Mucosa of rectum (tissue), 2 donors: Measurements from ENCODE around the gene CADPS2.

Experiments used
- H3K27ac ChIP-seq, 2 donors: one replicate each; pipeline ENCODE4 v1.7.0; 2013; ENCODE audit warnings: inconsistent platforms in 2 of 2, low read depth in 2 of 2, low read length in 2 of 2
- H3K27me3 ChIP-seq, 2 donors: one replicate each; pipeline ENCODE4 v1.7.0; 2013; ENCODE audit warnings: low read length in 2 of 2; ENCODE audit not compliant: control insufficient read depth in 2 of 2, insufficient read depth in 2 of 2
- H3K36me3 ChIP-seq, 2 donors: one replicate each; pipeline ENCODE4 v1.7.0; 2013; ENCODE audit warnings: low read length in 2 of 2; ENCODE audit not compliant: control insufficient read depth in 2 of 2, insufficient read depth in 2 of 2
- H3K4me1 ChIP-seq, 2 donors: one replicate each; pipeline ENCODE4 v1.7.0; 2013; ENCODE audit warnings: low read length in 2 of 2, mild to moderate bottlenecking in 1 of 2; ENCODE audit not compliant: control insufficient read depth in 2 of 2, insufficient read depth in 2 of 2
- H3K4me3 ChIP-seq, 2 donors: one replicate each; pipeline ENCODE4 v1.7.0; 2013; ENCODE audit warnings: low read length in 2 of 2
- H3K9ac ChIP-seq, 2 donors: one replicate each; pipeline ENCODE4 v1.7.0; 2013; ENCODE audit warnings: low read length in 2 of 2, low read depth in 1 of 2, mild to moderate bottlenecking in 1 of 2
- H3K9me3 ChIP-seq, 2 donors: one replicate each; pipeline ENCODE4 v1.7.0; 2013; ENCODE audit warnings: low read length in 2 of 2; ENCODE audit not compliant: control insufficient read depth in 2 of 2
- donor health status: healthy.
- donor health status: Normal muscosa, but diverticular disease.

The CADPS2 gene

DNA sequence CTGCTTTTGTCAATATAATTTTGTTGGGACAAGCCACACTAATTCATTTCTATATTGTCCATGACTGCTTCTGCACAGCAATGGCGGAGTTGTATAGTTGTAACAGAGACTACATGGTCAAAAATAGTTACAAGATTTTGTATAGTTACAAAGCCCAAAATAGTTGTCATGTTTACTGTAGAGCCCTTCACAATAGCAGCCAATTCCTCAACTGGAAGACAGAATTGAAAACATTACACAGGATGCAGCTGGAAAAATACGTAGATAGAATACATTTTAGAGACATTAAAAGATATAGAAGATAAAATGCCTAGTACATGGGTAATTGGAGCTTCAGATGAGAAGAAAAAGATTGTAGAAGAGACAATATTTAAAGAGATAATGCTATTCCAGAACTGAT is 425.3 kb downstream of the CADPS2 start:
- Histone ChIP-seq H3K4me1 (no peaks in the 10 kb centered on the region), H3K27me3 (no peaks in the 10 kb centered on the region), H3K4me3 (no peak overlapping the region), H3K36me3 (no peaks in the 10 kb centered on the region), H3K9me3 (no peaks in the 10 kb centered on the region), H3K9ac (no peak overlapping the region), H3K27ac (no peak overlapping the region)

DNA sequence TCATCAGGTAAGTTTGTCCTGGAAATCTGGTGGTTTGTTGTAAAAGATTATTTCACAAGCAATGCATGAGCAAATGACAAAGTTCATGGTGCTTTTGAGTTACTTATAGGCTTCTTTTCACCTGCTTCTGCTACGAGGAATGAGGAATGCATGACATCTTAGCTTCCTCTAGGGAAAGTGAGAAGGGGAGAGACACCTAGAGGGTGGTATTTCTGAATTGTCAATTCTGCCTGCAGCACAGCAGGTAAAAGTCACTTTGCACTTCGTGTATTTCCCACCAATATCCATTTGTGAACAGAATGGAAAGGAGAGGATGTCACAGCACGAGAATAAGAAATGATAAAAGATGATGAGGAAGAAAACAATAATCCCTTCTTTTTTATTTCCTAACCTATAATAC is 428.3 kb downstream of the CADPS2 start:
- H3K27ac ChIP-seq: no peak overlapping the region

DNA sequence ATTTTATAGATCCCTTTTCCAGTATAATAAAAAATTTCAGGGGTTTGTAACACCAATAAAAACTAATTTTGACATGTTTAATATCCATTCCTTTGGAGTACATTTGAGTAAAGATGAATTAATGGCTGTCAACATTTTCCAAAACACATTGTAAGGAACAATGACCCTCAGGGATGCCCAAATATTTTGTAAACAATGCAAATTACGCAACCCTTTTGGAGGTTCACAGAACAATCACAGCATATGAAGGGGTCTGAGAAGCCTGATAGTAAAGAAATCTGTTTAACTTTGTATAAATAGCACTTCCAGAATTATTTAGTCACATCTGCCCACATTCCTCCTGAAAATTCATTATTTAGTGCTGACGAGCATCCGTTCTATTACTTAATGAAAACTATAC is 428.9 kb downstream of the CADPS2 start:
- H3K9me3 ChIP-seq: no peaks in the 10 kb centered on the region
- H3K27me3 ChIP-seq: no peaks in the 10 kb centered on the region
- no peak overlapping the region for H3K9ac ChIP-seq
- H3K4me3 ChIP-seq: no peak overlapping the region
- no peaks in the 10 kb centered on the region for H3K4me1 ChIP-seq
- no peaks in the 10 kb centered on the region for H3K36me3 ChIP-seq
- H3K27ac ChIP-seq: no peak overlapping the region

More for the DNA sequence above, 428.3 kb downstream of the CADPS2 start:
- no peak overlapping the region for H3K9ac ChIP-seq
- no peaks in the 10 kb centered on the region for H3K4me1 ChIP-seq
- no peaks in the 10 kb centered on the region for H3K27me3 ChIP-seq
- H3K9me3 ChIP-seq: no peaks in the 10 kb centered on the region
- no peaks in the 10 kb centered on the region for H3K36me3 ChIP-seq
- H3K4me3 ChIP-seq: no peak overlapping the region

DNA sequence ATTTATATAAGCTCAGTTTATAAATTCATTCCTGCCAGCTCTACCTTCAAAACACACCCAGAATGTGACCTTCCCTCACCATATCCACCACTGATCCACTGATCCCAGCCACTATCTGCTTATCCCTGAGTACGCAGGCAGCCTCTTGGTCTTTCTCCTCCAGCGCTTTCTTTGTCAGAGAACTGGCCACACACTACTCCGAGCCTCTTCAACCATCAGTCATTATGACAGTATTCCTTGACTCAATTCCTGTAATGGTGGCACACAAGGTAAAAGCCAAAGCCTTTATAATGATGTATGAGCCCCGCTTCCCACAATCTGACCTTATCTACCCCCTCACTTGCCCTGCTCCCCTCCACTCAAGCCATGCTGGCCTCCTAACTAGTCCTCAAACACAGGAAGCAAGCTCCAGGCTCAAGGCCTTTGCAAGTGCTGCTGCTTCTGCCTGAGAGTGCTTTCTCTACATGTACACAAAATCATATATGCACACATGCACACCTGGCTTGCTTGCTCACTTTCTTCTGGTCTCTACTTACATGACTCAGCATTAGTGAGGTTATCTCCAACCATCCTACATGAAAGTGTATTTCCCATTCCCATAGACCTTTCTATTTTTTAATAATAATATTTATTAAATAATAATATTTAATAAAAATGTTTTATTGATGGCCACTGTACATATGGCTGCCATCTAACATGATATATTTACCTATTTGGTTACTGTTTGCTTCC is 431.3 kb downstream of the CADPS2 start:
- no peaks in the 10 kb centered on the region for H3K27me3 ChIP-seq
- no peaks in the 10 kb centered on the region for H3K9me3 ChIP-seq
- H3K27ac ChIP-seq: no peak overlapping the region
- no peak overlapping the region for H3K9ac ChIP-seq
- H3K4me1 ChIP-seq: no peaks in the 10 kb centered on the region
- H3K36me3 ChIP-seq: no peaks in the 10 kb centered on the region
- H3K4me3 ChIP-seq: no peak overlapping the region

DNA sequence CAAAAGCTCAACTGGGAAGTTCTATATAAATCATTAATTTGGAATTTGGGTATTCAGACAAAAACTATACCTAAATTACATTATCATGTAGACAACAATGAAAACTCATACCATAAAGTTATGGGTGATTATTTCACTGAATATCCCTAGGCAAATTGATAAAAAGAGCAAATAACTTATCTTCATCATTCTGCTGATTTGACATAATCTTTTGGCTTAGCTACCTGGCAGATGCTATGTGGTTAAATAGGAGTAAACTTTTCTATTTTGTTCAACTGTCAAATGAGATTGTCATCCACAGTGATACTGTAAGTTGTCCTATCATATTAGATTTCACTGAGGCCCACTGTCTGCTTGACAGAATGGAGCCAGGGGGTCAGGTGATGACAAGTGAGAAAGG is 432.8 kb downstream of the CADPS2 start:
- Histone ChIP-seq H3K27me3 (no peaks in the 10 kb centered on the region), H3K27ac (no peak overlapping the region), H3K9me3 (no peaks in the 10 kb centered on the region), H3K9ac (no peak overlapping the region), H3K36me3 (no peaks in the 10 kb centered on the region), H3K4me1 (no peaks in the 10 kb centered on the region), H3K4me3 (no peak overlapping the region)

DNA sequence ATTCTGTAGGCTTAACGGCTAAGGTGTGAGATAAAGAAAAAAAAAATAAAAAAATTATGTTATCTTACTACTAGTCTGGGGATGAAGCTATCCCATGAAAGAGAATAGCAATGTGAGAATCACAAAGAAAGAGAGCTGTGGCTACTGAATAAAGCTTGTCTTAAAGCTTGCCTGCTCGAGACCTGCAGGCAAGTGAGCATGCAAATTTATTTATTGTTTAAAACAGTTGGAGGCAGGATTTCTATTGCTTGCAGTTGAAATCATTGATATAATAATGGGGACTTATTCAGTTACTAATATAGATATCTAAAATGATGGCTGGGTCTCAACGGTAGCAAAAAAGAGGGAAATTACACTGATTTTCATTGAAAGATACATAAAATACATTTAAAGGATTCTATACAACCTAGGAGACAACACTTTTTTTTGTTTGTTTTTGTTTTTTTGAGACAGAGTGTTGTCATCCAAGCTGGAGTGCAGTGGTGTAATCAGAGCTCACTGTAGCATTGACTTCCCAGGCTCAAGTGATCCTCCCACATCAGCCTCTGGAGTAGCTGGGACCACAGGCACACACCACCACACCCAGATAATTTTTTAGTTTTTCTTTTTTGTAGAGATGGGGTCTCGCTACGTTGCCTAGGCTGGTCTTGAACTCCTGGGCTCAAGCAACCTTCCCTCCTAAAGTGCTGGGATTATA is 437.2 kb downstream of the CADPS2 start:
- no peak overlapping the region for H3K4me3 ChIP-seq
- no peaks in the 10 kb centered on the region for H3K4me1 ChIP-seq
- H3K36me3 ChIP-seq: no peaks in the 10 kb centered on the region
- H3K9ac ChIP-seq: no peak overlapping the region
- H3K27me3 ChIP-seq: no peaks in the 10 kb centered on the region
- no peaks in the 10 kb centered on the region for H3K9me3 ChIP-seq
- no peak overlapping the region for H3K27ac ChIP-seq

DNA sequence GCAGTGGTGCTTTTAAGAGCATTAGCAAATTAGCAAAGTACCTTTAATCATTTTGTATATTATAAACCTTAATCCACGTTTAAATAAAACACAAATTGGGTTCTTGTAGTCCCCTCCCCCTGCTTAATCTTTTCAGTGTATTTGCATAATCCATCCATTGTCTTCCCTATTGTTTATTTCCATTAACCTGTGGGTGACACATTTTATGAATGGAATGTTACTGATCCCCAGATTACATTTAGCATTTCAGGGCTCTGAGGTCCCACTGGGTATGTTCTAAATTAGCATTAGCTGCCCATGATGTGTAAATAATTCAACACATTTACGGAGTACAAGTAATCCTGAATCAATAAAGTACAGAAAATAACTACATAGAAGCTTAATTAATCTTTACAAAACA is 443.3 kb downstream of the CADPS2 start:
- Histone ChIP-seq H3K4me3 (no peak overlapping the region), H3K27me3 (no peaks in the 10 kb centered on the region), H3K4me1 (no peaks in the 10 kb centered on the region), H3K9me3 (no peaks in the 10 kb centered on the region), H3K9ac (no peak overlapping the region), H3K36me3 (no peaks in the 10 kb centered on the region), H3K27ac (no peak overlapping the region)

DNA sequence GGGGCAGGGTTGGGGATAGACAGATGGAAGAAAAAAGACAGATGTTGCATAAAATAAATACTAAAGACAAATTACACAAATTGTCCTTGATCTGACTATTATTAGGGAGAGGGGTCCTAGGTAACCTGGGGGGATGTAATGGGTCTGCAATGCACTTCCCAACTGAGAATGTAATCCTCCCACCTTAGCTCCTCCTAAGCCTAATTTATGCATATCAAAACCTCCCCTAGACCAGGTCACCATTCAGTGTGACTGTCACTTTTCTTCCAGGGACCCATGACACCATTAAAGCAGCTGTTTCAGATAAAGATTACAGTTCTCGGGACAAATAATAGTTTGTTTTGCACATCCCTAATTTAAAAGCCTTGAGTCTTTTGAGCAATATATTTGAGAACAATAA is 447.8 kb downstream of the CADPS2 start:
- no peak overlapping the region for H3K27ac ChIP-seq
- H3K27me3 ChIP-seq: no peaks in the 10 kb centered on the region
- H3K36me3 ChIP-seq: no peaks in the 10 kb centered on the region
- H3K4me1 ChIP-seq: no peaks in the 10 kb centered on the region
- no peaks in the 10 kb centered on the region for H3K9me3 ChIP-seq
- no peak overlapping the region for H3K9ac ChIP-seq
- H3K4me3 ChIP-seq: no peak overlapping the region

DNA sequence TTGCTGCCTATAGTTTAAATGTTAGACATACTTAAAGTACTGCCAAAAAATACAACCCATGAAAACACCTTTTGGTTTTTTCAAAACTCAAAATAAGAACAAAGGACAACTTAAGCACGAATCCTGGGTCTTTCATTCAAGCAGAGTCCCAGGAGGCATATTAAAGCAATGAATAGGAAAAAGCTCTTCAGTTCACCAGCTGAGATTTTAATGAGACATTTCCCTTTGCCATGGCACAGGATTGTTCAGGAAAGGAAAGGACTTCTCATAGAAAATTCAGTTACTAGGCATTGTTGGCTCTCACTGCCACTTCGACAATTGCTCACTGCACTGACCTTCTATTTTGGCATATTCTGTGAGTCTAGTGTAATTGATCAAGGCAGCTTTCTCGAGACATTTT is 448.3 kb downstream of the CADPS2 start:
- no peak overlapping the region for H3K4me3 ChIP-seq
- no peaks in the 10 kb centered on the region for H3K36me3 ChIP-seq
- H3K9ac ChIP-seq: no peak overlapping the region
- no peaks in the 10 kb centered on the region for H3K4me1 ChIP-seq
- H3K9me3 ChIP-seq: no peaks in the 10 kb centered on the region
- H3K27ac ChIP-seq: no peak overlapping the region
- no peaks in the 10 kb centered on the region for H3K27me3 ChIP-seq

DNA sequence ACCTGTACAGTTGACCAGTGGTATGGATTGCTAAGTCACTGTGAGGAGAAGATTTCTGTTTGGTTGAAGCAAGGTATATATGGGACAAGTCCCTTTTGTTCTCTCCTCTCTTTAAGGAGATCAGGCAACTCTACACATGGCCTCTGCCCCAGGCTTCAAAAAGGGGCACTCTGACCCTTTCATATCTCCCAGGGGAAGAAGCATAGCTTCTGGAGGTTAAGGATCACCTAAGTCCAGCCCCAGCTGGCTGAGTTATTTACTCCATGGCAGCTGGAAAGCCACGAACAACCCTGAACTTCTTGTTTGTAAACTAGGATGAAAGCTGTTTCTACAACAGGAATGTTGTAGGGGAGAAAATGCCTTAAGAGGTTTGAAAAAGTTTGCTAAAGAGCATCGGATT is 452.5 kb downstream of the CADPS2 start:
- H3K4me3 ChIP-seq: no peak overlapping the region
- H3K9me3 ChIP-seq: no peaks in the 10 kb centered on the region
- no peaks in the 10 kb centered on the region for H3K27me3 ChIP-seq
- H3K4me1 ChIP-seq: no peaks in the 10 kb centered on the region
- no peak overlapping the region for H3K27ac ChIP-seq
- H3K36me3 ChIP-seq: no peaks in the 10 kb centered on the region
- H3K9ac ChIP-seq: no peak overlapping the region
